SIG-M5 (cell line): Measurements from ENCODE around the gene EDA.
"Not testable (repeated sequence)": the region's sequence is repeated elsewhere in the genome, so short reads cannot be mapped to it uniquely, and the experiment has no call there.

ENCODE experiments used
- DNase-seq: peaks from one replicate; lab custom pipeline; 2025; lab: John Stamatoyannopoulos, UW

The EDA gene

GRCh38 chrX:69746051-69746450 is 130.1 kb downstream of the EDA start:
- no peak for DNase-seq

- no peak for DNase-seq
These were observed 132.1 kb downstream of the EDA start for GRCh38 chrX:69748055-69748454.

- no peak for DNase-seq
These were observed 144.2 kb downstream of the EDA start for GRCh38 chrX:69759921-69760625.

GRCh38 chrX:69761633-69762032 is 145.7 kb downstream of the EDA start:
- DNase-seq: no peak

- no peak for DNase-seq
These were observed 146.4 kb downstream of the EDA start for GRCh38 chrX:69762340-69762739.

- DNase-seq: no peak
These were observed 177.5 kb downstream of the EDA start for GRCh38 chrX:69793260-69793935.

GRCh38 chrX:69795702-69796101 is 179.8 kb downstream of the EDA start:
- no peak for DNase-seq

GRCh38 chrX:69807400-69807799 is 191.5 kb downstream of the EDA start:
- DNase-seq: no peak

- no peak for DNase-seq
These were observed 192.5 kb downstream of the EDA start for GRCh38 chrX:69808375-69808774.

- no peak for DNase-seq
These were observed 197.8 kb downstream of the EDA start for GRCh38 chrX:69813677-69814076.

GRCh38 chrX:69815063-69815462 is 199.2 kb downstream of the EDA start:
- no peak for DNase-seq

GRCh38 chrX:69815519-69815918 is 199.6 kb downstream of the EDA start:
- DNase-seq: no peak

- no peak for DNase-seq
These were observed 228.7 kb downstream of the EDA start for GRCh38 chrX:69844636-69845035.

GRCh38 chrX:69859999-69860398 is 244.1 kb downstream of the EDA start:
- DNase-seq: not testable (repeated sequence)

- DNase-seq: no peak
These were observed 260.3 kb downstream of the EDA start for GRCh38 chrX:69876221-69876620.

GRCh38 chrX:69884210-69884609 is 268.3 kb downstream of the EDA start:
- DNase-seq: no peak

- no peak for DNase-seq
These were observed 280.1 kb downstream of the EDA start for GRCh38 chrX:69896046-69896445.

- DNase-seq: no peak
These were observed 284.6 kb downstream of the EDA start for GRCh38 chrX:69900491-69900890.

GRCh38 chrX:69906447-69906846 is 290.5 kb downstream of the EDA start:
- no peak for DNase-seq

- DNase-seq: no peak
These were observed 298.9 kb downstream of the EDA start for GRCh38 chrX:69914781-69915180.

- no peak for DNase-seq
These were observed 303.8 kb downstream of the EDA start for GRCh38 chrX:69919749-69920148.

GRCh38 chrX:69932323-69932722 is 316.4 kb downstream of the EDA start:
- no peak for DNase-seq

- DNase-seq: no peak
These were observed 332.4 kb downstream of the EDA start for GRCh38 chrX:69948276-69948797.

- DNase-seq: no peak
These were observed 335.8 kb downstream of the EDA start for GRCh38 chrX:69951753-69952152.
